GM12878 (cell line): ENCODE measurements around the gene LRRC51. TPM values are rescaled to one million over a fixed set of nuclear protein-coding genes. Genes with fewer than 3 reads are reported as not detected.

Experiments used
- ATAC-seq: fragments of 200-7000 bp; cut with Tn5 transposase; 3 replicates; pipeline ENCODE4 v1.9.1; 2020; ENCODE audit warnings: mild to moderate bottlenecking, moderate library complexity
- BruUV-seq: library from RNA; stranded (reverse); fragments of 400-500 nt; replicated peaks from 2 replicates; lab custom pipeline; 2021; lab: Mats Ljungman, UMichigan
- CTCF ChIA-PET: fragments of 300-600 bp; sonication (Branson Sonifier 250); formaldehyde crosslinking; extraction: SDS; loops from one replicate; lab custom pipeline; 2021; ENCODE audit warnings: inconsistent platforms; lab: Yijun Ruan, JAX
- POLR2A ChIA-PET: fragments of 350-600 bp; formaldehyde crosslinking; extraction: SDS; loops from one replicate; lab custom pipeline; 2021; ENCODE audit warnings: inconsistent platforms; lab: Charles Lee
- RAD21 ChIA-PET: fragments of 300-600 bp; sonication (Branson Sonifier 250); formaldehyde crosslinking; loops from one replicate; lab custom pipeline; 2023; ENCODE audit warnings: antibody characterized with exemption; ENCODE audit not compliant: unreplicated experiment; lab: Charles Lee
- SMC1A ChIA-PET: fragments of 300-600 bp; sonication (Branson Sonifier 250); formaldehyde crosslinking; loops from one replicate; lab custom pipeline; 2023; ENCODE audit not compliant: unreplicated experiment, uncharacterized antibody; lab: Charles Lee
- DNase-seq: peaks from one replicate; pipeline ENCODE4 v3.0.0-alpha.2; 2011; ENCODE audit warnings: low read depth, low spot score
- FAIRE-seq: peaks from 3 replicates; lab custom pipeline; 2011; peaks lifted over from hg19 to GRCh38; lab: Jason Lieb, UNC
- H2AFZ ChIP-seq: 2 replicates; pipeline ENCODE4 v1.6.0; 2011; ENCODE audit warnings: low read depth, low read length, control low read depth; ENCODE audit not compliant: control insufficient read depth
- H3K27ac ChIP-seq: 2 replicates; pipeline ENCODE4 v1.5.1; 2011; ENCODE audit warnings: control low read depth; ENCODE audit not compliant: control insufficient read depth, insufficient read depth
- H3K27me3 ChIP-seq, 2 experiments: replicated peaks in 1 of 2; 2 replicates each; pipeline versions ENCODE4 v1.6.0 to v1.6.1; 2011; ENCODE audit warnings: low read length in 1 of 2; ENCODE audit not compliant: control insufficient read depth in 2 of 2, insufficient read depth in 2 of 2
- H3K36me3 ChIP-seq, 2 experiments: 2 replicates each; pipeline ENCODE4 v1.5.1; 2011; ENCODE audit warnings: low read length in 1 of 2; ENCODE audit not compliant: control insufficient read depth in 2 of 2, insufficient read depth in 2 of 2
- H3K4me1 ChIP-seq: 2 replicates; pipeline ENCODE4 v1.6.1; 2011; ENCODE audit warnings: mild to moderate bottlenecking, low read length, moderate library complexity, mixed read lengths; ENCODE audit not compliant: control insufficient read depth, insufficient read depth
- H3K4me2 ChIP-seq: 2 replicates; pipeline ENCODE4 v1.6.0; 2011; ENCODE audit warnings: control low read depth; ENCODE audit not compliant: control insufficient read depth, insufficient read depth
- H3K4me3 ChIP-seq: fragments of 200-600 bp; sonication (generic); 2 replicates; pipeline ENCODE4 v1.5.1; 2016
- H3K79me2 ChIP-seq: 2 replicates; pipeline ENCODE4 v1.6.0; 2011; ENCODE audit warnings: low read length; ENCODE audit not compliant: control insufficient read depth, insufficient read depth
- H3K9ac ChIP-seq: 2 replicates; pipeline ENCODE4 v1.8.0; 2011; ENCODE audit warnings: low read length, control low read depth, mixed read lengths; ENCODE audit not compliant: control insufficient read depth, insufficient read depth
- H3K9me3 ChIP-seq: replicated peaks from 3 replicates; pipeline ENCODE4 v1.5.1; 2011; ENCODE audit warnings: mild to moderate bottlenecking, low read length; ENCODE audit not compliant: control insufficient read depth, insufficient read depth
- H4K20me1 ChIP-seq: 2 replicates; pipeline ENCODE4 v1.6.0; 2011; ENCODE audit not compliant: control insufficient read depth, insufficient read depth
- PBX3 ChIP-seq: IDR thresholded peaks from 2 replicates; pipeline ENCODE4 v1.6.1; 2011; ENCODE audit warnings: mild to moderate bottlenecking, low read depth, low read length, moderate library complexity; ENCODE audit not compliant: insufficient replicate concordance
- ZBTB33 ChIP-seq: fragments of 450-650 bp; IDR thresholded peaks from 2 replicates; pipeline ENCODE4 v1.6.1; 2017; ENCODE audit warnings: mild to moderate bottlenecking
- WGBS: methylation state at CpG from one replicate; pipeline ENCODE4 v1.1.6; 2016; ENCODE audit warnings: low lambda C conversion rate; ENCODE audit not compliant: insufficient replicate concordance, insufficient coverage; ENCODE audit errors: missing lambda C conversion rate; 5-methylcytosine and 5-hydroxymethylcytosine counted together
- in situ Hi-C: fragments of 300-500 bp; cut with MboI; formaldehyde crosslinking; loops from 9 replicates; pipeline ENCODE4 v1.14.3; 2018; ENCODE audit warnings: mixed read lengths
- intact Hi-C: fragments of 100-400 bp; cut with micrococcal nuclease; formaldehyde crosslinking; loops from one replicate; pipeline ENCODE4 v1.14.2; 2022; ENCODE audit not compliant: unreplicated experiment
- polyA plus RNA-seq, 11 experiments: library from polyadenylated mRNA; depleted of rRNA in 4 of 11; unstranded in 6 of 11; stranded (reverse) in 5 of 11; fragments of >200 nt; fragmentation: Nextera tagmentation in 4 of 11; fragmentation: Illumina TruSeq in 1 of 11; extraction: Ambion mirVana in 4 of 11; extraction: Trizol in 1 of 11; gene quantifications; 1 replicate in 1 of 11; 2 replicates in 10 of 11; pipeline versions ENCODE4 v1.2.1 to v1.2.3, GENCODE V29; 2011 to 2016; ENCODE audit warnings: inconsistent platforms in 2 of 11, missing spikeins in 2 of 11, low read depth in 1 of 11
- total RNA-seq, 4 experiments: library from RNA; depleted of rRNA in 3 of 4; stranded (reverse); fragments of >200 nt in 3 of 4; fragmentation: Illumina TruSeq in 1 of 4; extraction: Trizol in 1 of 4; gene quantifications; 2 replicates each; pipeline versions ENCODE4 v1.2.1 to v1.2.3, GENCODE V29; 2013 to 2021

The LRRC51 gene
- total and polyA plus RNA-seq, 10 of the 15 experiments (the other 5 are each of a cell fraction or from before 2014, with no cell fraction given): 2.6 to 8.6 (median 5.4) TPM

DNA sequence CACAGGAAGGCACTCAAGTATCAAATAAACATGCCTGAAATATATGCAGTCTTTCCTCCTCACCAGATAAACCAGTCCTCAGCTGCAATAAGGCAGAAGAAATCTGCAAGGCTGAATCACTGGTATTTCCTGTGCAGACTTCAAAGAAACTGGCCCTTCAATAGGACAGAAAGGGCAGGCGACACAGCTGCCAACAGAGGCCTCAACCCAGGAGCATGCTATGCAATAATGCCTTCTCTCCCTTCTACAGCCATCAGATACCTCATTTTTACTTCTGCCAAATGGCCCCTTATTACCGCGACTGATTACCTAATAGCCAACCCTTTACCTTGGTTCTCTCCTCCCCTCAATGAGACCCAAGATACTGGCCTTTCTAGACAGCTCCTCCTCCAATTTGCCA, 8.3 kb upstream of the LRRC51 start:
- ATAC-seq (peak; percentile 6; the same call in 2 of the 3 replicates), DNase-seq (no peak), FAIRE-seq (no peak)
- in situ Hi-C loops (no loop called here), intact Hi-C loops (no loop called here)
- TF ChIP-seq ZBTB33 (0 out of 2 replicates have a peak, but pooled peaks have one; percentile 28), PBX3 (no peak)
- SMC1A ChIA-PET: interaction anchor here (0.7 to 8.0 kb wide), 8 partner anchors 8 to 86 kb away, joined by 3 to 48 read pairs (median 4); no protein-coding TSS in a partner anchor
- H3K27me3 ChIP-seq: no peaks in the 10 kb centered on the region
- H3K4me2 ChIP-seq: no peak overlapping the region
- no peak overlapping the region for H3K9ac ChIP-seq
- 98% methylated on average over 3 of the region's 3 CpGs for WGBS
- BruUV-seq: no TSS peak
- H4K20me1 ChIP-seq: no peaks in the 10 kb centered on the region
- no peak overlapping the region for H3K27ac ChIP-seq
- no peaks in the 10 kb centered on the region for H3K9me3 ChIP-seq
- CTCF ChIA-PET: interaction anchor here (0.9 to 5.0 kb wide), 7 partner anchors 8 to 359 kb away, joined by 3 to 27 read pairs (median 4); no protein-coding TSS in a partner anchor
- H3K79me2 ChIP-seq: peaks cover 78% of the 10 kb centered on the region
- no peak overlapping the region for H2AFZ ChIP-seq
- peaks cover 0 to 2% of the 10 kb centered on the region in 2 experiments; a peak in 2 of 4 replicates for H3K36me3 ChIP-seq
- RAD21 ChIA-PET: interaction anchor here (1.0 to 7.8 kb wide), 2 partner anchors 33 to 47 kb away, joined by 4 to 46 read pairs; no protein-coding TSS in a partner anchor
- H3K4me3 ChIP-seq: no peak overlapping the region
- peaks cover 27% of the 10 kb centered on the region for H3K4me1 ChIP-seq
- POLR2A ChIA-PET: interaction anchor here (0.6 to 2.8 kb wide), 7 partner anchors 9 to 76 kb away, joined by 3 to 16 read pairs (median 5); no protein-coding TSS in a partner anchor
